ENCODE measurements around the gene LEMD1. TPM values are rescaled to one million over a fixed set of nuclear protein-coding genes. Genes with fewer than 3 reads are reported as not detected.
"Not testable (repeated sequence)": the region's sequence is repeated elsewhere in the genome, so short reads cannot be mapped to it uniquely, and the experiment has no call there.

Gene LEMD1
- total RNA-seq, 1 donor from 2014 or later, result not detected

DNA sequence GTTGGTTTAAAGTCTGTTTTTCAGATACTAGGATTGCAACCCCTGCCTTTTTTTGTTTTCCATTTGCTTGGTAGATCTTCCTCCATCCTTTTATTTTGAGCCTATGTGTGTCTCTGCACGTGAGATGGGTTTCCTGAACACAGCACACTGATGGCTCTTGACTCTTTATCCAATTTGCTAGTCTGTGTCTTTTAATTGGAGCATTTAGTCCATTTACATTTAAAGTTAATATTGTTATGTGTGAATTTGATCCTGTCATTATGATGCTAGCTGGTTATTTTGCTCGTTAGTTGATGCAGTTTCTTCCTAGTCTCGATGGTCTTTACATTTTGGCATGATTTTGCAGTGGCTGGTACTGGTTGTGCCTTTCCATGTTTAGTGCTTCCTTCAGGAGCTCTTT, 17.4 kb downstream of the LEMD1 start:
- ATAC-seq; intact Hi-C loops (cut with DNase I); DNase-seq (ENCODE audit: low spot score): not testable (repeated sequence)

DNA sequence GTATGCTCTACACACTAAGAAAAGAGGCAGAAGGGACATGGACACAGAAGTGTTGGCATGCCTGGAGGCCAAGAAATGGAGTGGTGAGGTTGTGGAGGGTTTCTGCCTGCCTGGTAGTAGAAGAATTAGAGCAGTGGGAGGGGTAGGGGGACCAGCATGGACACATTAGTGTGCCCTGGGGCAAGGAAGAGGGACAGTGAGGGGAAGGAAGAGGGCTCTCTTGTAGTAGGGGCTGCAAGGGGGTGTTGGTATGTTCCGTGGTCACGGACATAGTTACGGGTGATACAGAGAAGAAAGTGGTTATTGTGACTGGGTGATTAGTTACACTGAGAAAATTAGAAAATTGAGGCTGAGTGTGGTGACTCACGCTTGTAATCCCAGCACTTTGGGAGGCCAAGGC, 23.3 kb downstream of the LEMD1 start:
- DNase-seq (ENCODE audit: low spot score) (no peak), ATAC-seq (no peak)
- intact Hi-C loops (cut with DNase I), result no loop called here

DNA sequence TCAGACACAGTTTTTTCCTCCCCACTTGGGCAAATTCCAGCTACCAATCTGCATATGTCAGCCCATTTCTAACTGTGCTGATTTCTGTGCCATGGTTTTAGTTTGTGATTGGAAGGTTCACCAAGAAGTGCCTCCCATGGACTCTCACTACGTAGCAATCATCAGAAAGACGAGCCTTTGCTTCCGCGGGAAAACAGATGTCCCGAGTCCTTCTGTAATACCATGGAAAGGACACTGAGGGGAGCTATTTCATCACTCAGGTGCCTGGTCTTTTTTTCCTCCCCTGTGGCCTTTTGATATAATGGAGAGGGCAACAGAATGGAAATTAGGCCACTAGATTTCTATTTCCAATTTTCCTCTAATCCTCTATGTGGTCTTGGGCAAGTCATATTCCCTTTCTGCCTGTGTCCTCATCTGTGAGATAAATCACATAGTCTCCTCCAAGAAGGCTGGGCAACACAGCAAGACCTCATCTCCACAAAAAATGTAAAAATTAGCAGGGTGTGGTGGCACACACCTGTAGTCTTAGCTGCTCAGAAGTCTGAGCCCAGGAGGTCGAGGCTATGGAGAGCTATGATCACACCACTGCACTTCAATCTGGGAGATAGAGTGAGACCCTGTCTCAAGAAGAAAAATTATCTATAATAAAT, 24.8 kb downstream of the LEMD1 start:
- no peak for DNase-seq (ENCODE audit: low spot score)
- intact Hi-C loops (cut with DNase I), result no loop called here

DNA sequence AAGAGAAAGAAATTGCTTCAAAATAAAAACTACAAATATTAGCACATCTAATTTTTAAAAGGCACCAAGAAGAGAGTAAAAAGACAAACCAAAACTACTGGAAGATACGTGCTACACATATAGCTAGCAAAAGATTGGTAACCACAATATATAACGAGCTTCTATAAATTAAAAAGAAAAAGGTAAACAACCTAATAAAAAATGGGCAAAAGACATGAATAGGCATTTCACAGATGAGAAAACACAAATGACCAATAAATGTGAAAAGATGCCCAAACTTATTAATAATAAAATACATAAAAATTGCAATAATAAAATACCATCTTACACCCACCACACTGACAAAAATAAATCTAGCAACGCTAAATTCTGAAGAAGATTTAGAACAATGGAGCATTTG, 26.2 kb downstream of the LEMD1 start:
- ATAC-seq, result no peak
- intact Hi-C loops (cut with DNase I), result no loop called here

More for the DNA sequence above, 24.8 kb downstream of the LEMD1 start:
- no peak for ATAC-seq

DNA sequence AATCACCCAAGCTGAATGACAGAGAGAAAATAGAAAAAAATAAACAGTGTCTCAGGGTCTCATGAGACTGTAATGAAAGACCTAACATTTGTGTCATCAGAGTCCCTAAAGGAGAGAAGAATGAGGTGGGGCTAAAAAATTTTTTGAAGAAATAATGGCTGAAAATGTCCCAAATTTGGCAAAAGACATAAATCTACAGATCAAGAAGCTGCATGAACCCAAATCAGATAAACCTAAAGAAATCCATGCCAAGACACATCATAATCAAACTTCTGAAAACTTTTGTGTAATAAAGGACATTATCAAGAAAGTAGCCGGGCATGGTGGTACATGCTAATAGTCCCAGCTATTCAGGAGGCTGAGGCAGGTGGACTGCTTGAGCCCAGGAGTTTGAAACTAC, 29.2 kb downstream of the LEMD1 start:
- intact Hi-C loops (cut with DNase I), result no loop called here
- ATAC-seq (no peak), DNase-seq (ENCODE audit: low spot score) (no peak)

More for the DNA sequence above, 26.2 kb downstream of the LEMD1 start:
- DNase-seq (ENCODE audit: low spot score), result no peak

DNA sequence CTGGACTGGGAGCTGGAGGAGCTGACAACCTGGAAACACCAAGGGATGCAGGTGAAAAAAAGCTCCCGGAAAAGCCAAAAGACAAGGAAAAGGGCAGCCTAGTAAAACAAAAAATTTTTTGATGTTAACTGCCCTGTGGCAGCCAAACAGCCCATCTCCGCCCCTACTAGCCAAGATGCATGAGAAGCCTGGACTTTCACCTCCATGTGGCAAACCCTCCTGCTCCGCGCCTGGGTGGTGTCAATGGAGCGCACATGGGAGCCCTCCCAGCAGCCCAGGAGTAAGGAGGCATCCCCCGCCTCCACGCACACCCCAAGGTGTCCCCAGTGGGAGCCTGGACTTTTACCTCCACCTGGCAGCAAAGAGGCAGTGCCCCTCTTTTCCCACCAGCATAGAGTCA, 30.5 kb downstream of the LEMD1 start:
- no peak for DNase-seq (ENCODE audit: low spot score)
- ATAC-seq, result no peak
- intact Hi-C loops (cut with DNase I), result no loop called here

DNA sequence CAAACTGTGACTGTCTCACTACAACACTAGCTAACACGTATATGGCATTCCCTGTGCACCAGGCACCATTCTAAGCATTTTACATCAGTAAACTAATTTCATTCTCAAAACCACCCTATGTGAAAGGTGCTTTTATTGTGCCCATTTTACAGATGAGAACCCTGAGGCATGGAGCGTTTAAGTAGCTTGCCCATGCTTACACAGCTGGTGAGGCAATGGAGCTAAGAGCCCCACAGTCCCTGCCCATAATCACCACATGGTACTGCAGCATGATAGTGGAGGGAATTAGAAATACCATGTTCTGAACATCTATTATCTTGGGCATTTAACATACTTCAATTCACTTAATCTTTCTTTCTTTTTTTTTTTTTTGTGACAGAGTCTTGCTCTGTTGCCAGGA, 34.0 kb downstream of the LEMD1 start:
- no peak for ATAC-seq
- intact Hi-C loops (cut with DNase I), result no loop called here
- DNase-seq (ENCODE audit: low spot score), result no peak

DNA sequence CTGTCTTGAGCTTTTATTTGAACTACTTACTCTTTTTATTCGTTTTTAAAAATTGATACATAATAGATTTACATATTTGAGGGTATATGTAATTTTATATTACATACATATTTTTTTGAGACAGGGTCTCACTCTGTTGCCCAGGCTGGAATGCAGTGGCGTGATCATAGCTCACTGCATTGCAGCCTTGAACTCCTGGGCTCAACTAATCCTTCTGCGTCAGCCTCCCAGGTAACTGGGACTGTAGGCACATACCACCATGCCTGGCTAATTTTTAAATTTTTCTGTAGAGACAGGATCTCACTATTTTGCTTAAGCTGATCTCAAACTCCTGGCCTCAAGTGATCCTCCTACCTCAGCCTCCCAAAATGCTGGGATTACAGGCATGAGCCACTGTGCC, 38.9 kb downstream of the LEMD1 start:
- ATAC-seq; DNase-seq (ENCODE audit: low spot score); intact Hi-C loops (cut with DNase I): not testable (repeated sequence)

DNA sequence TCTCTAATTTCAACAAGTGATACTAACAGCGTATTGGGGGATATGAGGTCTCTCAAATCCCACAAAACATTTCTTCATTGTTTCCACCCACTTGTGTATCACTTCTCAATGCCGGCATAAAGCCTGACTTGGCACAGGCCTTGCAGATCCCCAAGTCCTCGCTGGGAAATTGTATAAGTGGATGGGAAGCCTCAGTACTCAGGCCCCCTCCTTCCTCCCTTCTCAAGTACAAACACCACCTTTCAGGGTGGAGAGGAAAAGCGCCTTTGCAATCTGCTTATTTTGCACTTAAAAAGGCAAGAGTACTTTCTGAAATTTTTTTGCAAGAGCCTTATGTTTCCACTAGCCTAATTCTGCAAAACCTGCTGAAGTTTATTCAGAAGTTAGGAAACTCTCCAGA, 39.3 kb downstream of the LEMD1 start:
- no peak for ATAC-seq
- intact Hi-C loops (cut with DNase I), result no loop called here
- no peak for DNase-seq (ENCODE audit: low spot score)

DNA sequence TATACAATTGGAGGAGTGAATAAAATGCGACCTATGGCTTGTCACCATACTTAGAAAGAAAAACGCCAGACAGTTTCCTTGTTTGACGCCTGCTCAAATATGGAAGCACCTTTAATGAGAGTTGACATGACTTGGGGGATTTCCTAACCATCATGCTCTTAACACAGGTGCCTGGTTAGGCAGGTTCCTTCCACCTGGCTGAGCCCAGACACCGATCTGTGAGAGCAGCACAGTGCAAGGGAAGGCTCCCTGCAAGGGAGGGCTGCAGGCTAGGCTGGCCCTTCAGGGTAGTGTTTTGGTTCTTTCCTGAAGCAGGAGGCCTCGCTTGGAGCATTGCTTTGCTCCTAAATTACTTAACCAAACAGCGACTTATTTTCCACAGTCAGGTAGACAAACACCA, 40.6 kb downstream of the LEMD1 start:
- intact Hi-C loops (cut with DNase I), result no loop called here
- DNase-seq (ENCODE audit: low spot score) (no peak), ATAC-seq (no peak)

DNA sequence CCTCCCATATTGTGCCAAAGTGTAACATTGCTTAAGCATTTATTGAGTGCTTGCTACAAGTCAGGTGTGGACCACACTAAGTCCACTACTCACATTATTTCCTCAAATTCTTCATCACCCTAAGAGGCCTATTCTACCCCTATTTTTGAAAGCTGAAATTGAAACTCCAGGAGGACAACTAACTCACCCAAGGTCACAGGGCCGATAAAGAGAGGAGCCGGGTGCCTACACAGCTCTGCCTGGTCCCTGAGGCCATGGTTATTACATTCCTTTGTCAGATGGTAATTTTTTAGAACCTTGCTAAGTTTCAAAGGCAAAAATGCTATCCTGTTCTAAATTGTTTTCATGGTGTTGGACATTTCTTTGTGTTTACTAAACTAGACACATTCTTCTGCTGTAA, 41.0 kb downstream of the LEMD1 start:
- no peak for DNase-seq (ENCODE audit: low spot score)
- intact Hi-C loops (cut with DNase I), result no loop called here
- ATAC-seq, result no peak

DNA sequence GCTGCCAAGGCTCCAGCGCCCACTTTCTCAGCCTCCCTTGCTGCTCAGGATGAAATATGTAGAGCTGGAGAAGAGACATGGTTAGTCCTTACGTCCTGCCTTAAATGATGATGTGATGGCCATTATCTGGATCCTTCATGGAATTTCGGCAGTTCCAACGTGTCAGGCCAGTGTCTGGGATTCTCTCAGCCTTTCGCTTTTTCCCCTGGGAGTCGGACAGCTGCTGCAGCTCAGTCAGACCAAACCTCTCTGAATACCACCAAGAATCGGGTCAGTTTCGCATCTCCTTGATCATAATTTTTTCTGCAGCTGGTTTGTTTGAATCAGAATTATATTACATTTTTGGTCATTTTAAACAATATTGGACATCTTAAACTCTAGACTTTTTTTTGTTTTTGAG, 42.8 kb downstream of the LEMD1 start:
- no peak for DNase-seq (ENCODE audit: low spot score)
- no peak for ATAC-seq
- intact Hi-C loops (cut with DNase I), result no loop called here

DNA sequence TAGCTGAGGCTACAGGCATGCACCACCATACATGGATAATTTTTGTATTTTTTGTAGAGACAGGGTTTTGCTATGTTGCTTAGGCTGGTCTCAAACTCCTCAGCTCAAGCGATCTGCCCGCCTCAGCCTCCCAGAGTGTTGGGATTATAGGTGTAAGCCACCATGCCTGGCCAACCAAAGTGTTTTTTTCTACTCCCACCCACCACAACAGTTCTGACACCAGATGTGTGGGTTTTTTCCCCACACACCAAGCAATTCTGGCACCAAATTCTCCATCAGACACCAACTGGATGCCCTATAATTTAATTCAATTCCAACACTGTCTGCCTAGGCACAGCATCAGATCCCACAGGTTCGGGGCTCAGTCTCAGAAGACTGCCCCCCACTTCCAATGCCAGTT, 44.5 kb downstream of the LEMD1 start:
- no peak for ATAC-seq
- intact Hi-C loops (cut with DNase I), result no loop called here
- DNase-seq (ENCODE audit: low spot score), result no peak

DNA sequence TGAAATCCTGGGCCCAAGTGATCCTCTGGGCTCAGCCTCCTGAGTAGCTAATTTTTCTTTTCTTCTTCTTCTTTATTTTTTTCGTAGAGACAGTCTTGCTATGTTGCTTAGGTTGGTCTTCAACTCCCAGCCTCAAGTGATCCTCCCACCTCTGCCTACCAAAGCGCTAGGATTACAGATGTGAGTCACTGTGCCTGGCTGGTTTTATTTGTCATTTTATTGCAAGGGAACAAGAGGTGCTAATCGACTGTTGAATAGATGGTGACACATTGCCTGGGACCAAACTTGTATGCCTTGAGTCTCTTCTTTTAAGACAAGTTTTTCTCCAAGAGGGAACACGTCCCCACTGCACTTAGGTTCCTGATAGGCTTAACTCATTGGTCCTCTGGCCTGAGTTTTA, 45.1 kb downstream of the LEMD1 start:
- intact Hi-C loops (cut with DNase I), result no loop called here
- ATAC-seq (no peak), DNase-seq (ENCODE audit: low spot score) (no peak)

DNA sequence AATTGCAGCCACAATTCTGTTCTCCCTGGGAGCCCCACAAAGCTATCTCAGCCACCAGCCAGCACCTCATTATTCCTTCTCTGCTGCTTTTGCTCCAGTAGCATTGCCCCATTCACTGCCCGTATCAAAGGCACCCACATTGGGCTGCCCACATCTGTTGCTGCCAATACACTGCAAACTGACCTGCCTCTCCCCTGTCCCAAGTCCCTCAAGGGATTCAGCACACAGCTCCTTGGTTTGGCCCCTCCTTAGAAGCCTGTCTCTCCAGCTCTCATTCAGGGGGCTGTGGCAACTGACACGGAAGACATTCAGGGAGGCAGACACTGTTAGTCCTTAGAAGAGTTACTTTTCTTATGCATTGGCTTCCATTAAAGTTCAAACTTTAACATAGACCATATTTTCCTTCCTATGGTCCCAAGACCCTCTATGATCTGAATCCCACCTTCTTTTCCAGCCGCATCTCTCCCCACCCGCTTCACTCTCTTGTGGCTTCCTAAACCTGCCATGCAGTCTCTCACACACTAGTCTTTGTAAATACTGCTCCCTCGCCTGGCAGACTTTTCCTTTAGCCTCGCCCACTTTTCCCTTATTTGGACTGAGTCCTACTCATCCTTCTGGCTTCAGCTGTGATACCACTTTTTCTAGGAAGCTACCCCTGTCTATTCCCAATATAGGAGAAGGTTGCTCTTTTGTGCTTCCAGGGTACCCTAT, 45.9 kb downstream of the LEMD1 start:
- DNase-seq (ENCODE audit: low spot score) (no peak), ATAC-seq (no peak)
- intact Hi-C loops (cut with DNase I), result no loop called here

DNA sequence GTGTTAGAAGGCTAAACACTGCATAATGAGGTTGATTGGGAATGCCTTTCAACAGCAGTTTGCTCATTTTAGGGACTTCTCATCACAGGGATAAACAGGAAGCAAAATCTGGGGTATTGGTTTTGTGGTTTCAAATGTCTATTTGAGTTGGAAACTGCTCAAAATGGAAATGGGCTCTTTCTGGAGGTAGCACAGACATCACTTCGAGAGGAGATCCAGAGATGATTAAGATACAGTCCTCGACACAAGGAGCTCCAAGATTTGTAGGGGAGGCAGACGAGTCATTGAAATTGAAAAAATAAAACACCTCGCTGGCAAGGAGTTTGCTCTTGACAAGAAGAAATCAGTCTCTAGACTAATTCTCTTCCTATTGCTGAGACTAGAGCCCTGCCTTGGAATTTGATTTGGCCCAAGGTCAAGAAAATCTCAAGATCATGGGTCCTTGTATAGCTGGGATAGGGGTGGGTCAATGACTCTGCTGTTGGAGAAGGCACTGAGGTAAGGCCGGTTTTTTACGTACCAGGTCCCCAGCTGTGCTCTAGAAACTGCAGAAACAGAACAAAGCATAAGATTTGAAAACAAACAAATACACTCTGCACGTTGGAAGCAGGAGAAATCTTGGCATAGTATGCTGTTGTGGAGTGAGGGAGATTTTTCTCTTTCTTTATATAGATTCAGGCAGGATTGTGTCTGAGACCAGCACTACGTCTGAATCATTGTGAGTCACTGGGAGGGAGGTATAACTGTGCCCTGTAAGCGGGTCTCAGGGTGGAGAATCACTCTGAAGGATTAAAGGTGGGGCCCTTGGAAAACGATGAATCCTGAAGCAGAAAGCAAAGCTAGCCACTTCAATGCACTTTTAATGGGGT, 47.4 kb downstream of the LEMD1 start:
- DNase-seq (ENCODE audit: low spot score), result no peak
- no peak for ATAC-seq
- intact Hi-C loops (cut with DNase I), result no loop called here

DNA sequence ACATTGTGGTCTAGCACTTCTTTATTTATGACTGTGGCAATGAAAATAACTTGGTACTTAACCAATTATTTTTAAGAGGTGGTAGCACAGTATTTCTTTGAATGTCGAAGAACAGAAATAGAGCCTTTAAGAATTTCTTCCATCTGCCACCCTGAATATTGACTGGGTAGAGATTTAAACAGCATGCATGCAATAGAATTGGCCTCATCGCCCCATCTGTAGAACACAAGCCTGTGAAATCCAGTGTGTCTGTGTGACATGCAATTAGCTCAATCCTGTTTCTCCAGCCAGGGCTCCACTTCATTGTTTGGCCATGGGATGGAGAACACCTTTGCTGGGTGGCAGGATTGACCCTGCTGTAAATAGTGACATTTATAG, 48.1 kb downstream of the LEMD1 start:
- intact Hi-C loops (cut with DNase I), result no loop called here
- ATAC-seq (no peak), DNase-seq (ENCODE audit: low spot score) (no peak)

DNA sequence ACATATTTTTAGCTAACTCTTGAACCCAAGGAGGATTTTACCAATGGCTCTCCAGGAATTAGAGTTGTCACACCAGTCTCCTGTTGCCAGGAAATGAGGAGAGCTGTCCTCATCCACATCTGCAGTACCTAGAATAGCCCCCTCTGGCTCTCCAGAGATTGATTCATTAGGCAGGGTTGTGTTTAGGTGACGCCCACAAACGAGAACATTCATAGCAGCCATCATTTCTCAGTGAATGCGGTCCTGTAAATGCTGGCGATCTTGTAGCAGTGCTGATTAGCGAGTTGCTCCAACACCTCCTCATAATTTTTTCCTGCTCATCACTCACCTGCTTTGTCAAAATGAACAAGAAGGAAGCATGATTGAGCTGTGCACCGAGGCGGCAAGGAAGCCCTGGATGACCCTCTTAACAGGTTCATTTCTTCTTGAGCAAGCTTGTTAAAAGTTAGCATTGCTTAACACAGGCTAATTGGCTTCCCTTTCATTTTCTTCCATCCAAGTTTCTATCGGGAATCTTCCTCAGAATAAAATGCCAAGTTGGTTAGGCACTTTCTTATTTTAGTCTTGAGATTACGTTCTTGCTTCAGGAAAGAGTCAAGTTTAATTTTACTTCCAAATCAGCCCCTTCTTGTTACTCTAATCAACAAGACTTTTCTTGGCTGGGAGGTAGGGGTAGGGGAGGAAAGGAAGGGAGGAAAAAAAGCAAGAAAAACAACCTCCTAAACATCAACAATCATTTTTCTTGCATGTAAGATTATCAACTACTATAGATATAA, 48.6 kb downstream of the LEMD1 start:
- ATAC-seq, result no peak
- no peak for DNase-seq (ENCODE audit: low spot score)
- intact Hi-C loops (cut with DNase I), result no loop called here

DNA sequence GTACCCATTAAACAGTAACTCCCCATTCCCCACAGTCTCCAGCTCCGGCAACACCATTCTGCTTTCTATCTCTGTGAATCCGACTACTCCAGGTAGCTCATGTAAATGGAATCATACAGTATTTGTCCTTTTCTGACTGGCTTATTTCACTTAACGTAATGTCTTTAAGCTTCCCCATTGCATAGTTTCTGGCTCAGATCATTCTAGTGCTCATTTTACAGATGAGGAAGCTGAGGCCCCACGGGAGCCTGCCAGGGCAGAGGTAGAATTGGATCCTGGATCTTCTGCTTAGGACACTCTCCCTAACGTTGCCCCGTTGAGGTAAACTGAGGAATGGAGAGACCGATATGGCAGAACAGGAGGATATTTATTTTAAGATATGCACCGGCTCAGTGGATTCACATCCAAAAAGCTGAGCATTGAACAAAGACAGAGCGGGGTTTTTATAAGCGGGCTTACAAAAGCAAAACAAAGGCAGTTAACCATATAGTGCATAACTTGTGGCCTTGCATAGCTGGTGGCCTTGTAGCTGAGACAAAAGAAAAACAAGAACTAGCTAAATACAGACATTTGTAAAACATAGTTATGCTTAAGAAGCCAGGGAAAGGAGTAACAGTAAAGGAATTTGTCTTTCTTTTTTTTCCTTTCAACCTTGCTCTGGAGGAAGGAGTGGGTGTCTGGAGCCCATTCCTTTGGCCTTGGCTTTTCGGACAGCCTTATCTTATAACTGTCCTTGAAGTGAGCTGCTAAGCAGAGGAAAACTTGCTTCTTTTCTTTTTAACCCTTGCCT, 49.8 kb downstream of the LEMD1 start:
- intact Hi-C loops (cut with DNase I), result no loop called here
- DNase-seq (ENCODE audit: low spot score) (no peak), ATAC-seq (no peak)
